SK-N-SH treated with all-trans-retinoic acid at 6 μM for 48 hours (cell line): ENCODE measurements around the gene DTNA.

Experiments used
- ATAC-seq: fragments of 200-7000 bp; cut with Tn5 transposase; 3 replicates; pipeline ENCODE4 v1.9.1; 2020; ENCODE audit warnings: mild to moderate bottlenecking, moderate library complexity
- ARNTL ChIP-seq: fragments of 450-650 bp; formaldehyde crosslinking; IDR thresholded peaks from 2 replicates; pipeline ENCODE4 v1.5.0; 2020; ENCODE audit warnings: low read depth, mild to moderate bottlenecking, moderate library complexity, borderline replicate concordance
- BACH2 ChIP-seq: fragments of 250-450 bp; sonication (Bioruptor Pico); IDR thresholded peaks from 2 replicates; pipeline ENCODE4 v1.9.0; 2021; ENCODE audit warnings: mild to moderate bottlenecking, borderline replicate concordance
- CSDC2 ChIP-seq: fragments of 250-450 bp; sonication (Bioruptor Pico); IDR thresholded peaks from 2 replicates; pipeline ENCODE4 v1.5.0; 2020; ENCODE audit warnings: mild to moderate bottlenecking, moderate library complexity
- ESRRG ChIP-seq: fragments of 250-450 bp; sonication (Bioruptor Pico); IDR thresholded peaks from 2 replicates; pipeline ENCODE4 v1.6.1; 2021; ENCODE audit warnings: mild to moderate bottlenecking
- ISL1 ChIP-seq: fragments of 250-450 bp; sonication (Bioruptor Pico); IDR thresholded peaks from 2 replicates; pipeline ENCODE4 v2.1.2; 2022; ENCODE audit warnings: mild to moderate bottlenecking, moderate library complexity
- OSR1 ChIP-seq: fragments of 250-450 bp; sonication (Bioruptor Pico); IDR thresholded peaks from 2 replicates; pipeline ENCODE4 v1.8.0; 2022; ENCODE audit warnings: moderate library complexity, mild to moderate bottlenecking, inconsistent platforms
- PPARA ChIP-seq: fragments of 250-450 bp; sonication (Bioruptor Pico); IDR thresholded peaks from 2 replicates; pipeline ENCODE4 v1.5.0; 2020; ENCODE audit warnings: mild to moderate bottlenecking, borderline replicate concordance
- RARB ChIP-seq: fragments of 250-450 bp; sonication (Bioruptor Pico); IDR thresholded peaks from 2 replicates; pipeline ENCODE4 v1.8.0; 2021; ENCODE audit warnings: mild to moderate bottlenecking, moderate library complexity
- SNAI2 ChIP-seq: fragments of 250-450 bp; sonication (Bioruptor Pico); IDR thresholded peaks from 2 replicates; pipeline ENCODE4 v1.5.0; 2020; ENCODE audit warnings: mild to moderate bottlenecking, moderate library complexity
- TCF4 ChIP-seq: fragments of 250-450 bp; sonication (Bioruptor Pico); IDR thresholded peaks from 2 replicates; pipeline ENCODE4 v1.8.0; 2021; ENCODE audit warnings: mild to moderate bottlenecking, moderate library complexity, borderline replicate concordance
- TOX ChIP-seq: fragments of 250-450 bp; sonication (Bioruptor Pico); IDR thresholded peaks from 2 replicates; pipeline ENCODE4 v1.8.0; 2021; ENCODE audit warnings: mild to moderate bottlenecking, moderate library complexity, borderline replicate concordance
- ZC3H10 ChIP-seq: fragments of 250-450 bp; sonication (Bioruptor Pico); IDR thresholded peaks from 2 replicates; pipeline ENCODE4 v1.5.1; 2021; ENCODE audit warnings: mild to moderate bottlenecking, moderate library complexity
- ZFP3 ChIP-seq: fragments of 250-450 bp; sonication (Bioruptor Pico); IDR thresholded peaks from 2 replicates; pipeline ENCODE4 v1.5.0; 2020; ENCODE audit warnings: mild to moderate bottlenecking, moderate library complexity
- ZFP30 ChIP-seq: fragments of 450-650 bp; formaldehyde crosslinking; IDR thresholded peaks from 2 replicates; pipeline ENCODE4 v1.5.0; 2022; ENCODE audit warnings: mild to moderate bottlenecking, moderate library complexity
- ZNF565 ChIP-seq: fragments of 450-650 bp; formaldehyde crosslinking; conservative IDR thresholded peaks from 2 replicates; pipeline ENCODE4 v1.5.0; 2020; ENCODE audit warnings: low read depth, mild to moderate bottlenecking, moderate library complexity
- ZNF70 ChIP-seq: fragments of 450-650 bp; formaldehyde crosslinking; IDR thresholded peaks from 2 replicates; pipeline ENCODE4 v1.5.0; 2020; ENCODE audit warnings: mild to moderate bottlenecking, moderate library complexity
- ZNF8 ChIP-seq: fragments of 450-650 bp; formaldehyde crosslinking; IDR thresholded peaks from 2 replicates; pipeline ENCODE4 v1.5.0; 2020; ENCODE audit warnings: mild to moderate bottlenecking, moderate library complexity
- TF ChIP-seq, protein P1 (sequence below): fragments of 250-450 bp; sonication (Bioruptor Pico); IDR thresholded peaks from 2 replicates; pipeline ENCODE4 v1.5.1; 2020; ENCODE audit warnings: low read depth, mild to moderate bottlenecking, moderate library complexity
- TF ChIP-seq, protein P2 (sequence below): fragments of 250-450 bp; sonication (Bioruptor Pico); IDR thresholded peaks from 2 replicates; pipeline ENCODE4 v1.8.0; 2020; ENCODE audit warnings: mild to moderate bottlenecking, moderate library complexity, borderline replicate concordance
- TF ChIP-seq, protein P3 (sequence below): fragments of 250-450 bp; sonication (Bioruptor Pico); IDR thresholded peaks from 2 replicates; pipeline ENCODE4 v1.5.1; 2021; ENCODE audit warnings: mild to moderate bottlenecking, moderate library complexity
- TF ChIP-seq, protein P4 (sequence below): fragments of 250-450 bp; sonication (Bioruptor Pico); IDR thresholded peaks from 2 replicates; pipeline ENCODE4 v1.5.0; 2020; ENCODE audit warnings: mild to moderate bottlenecking, moderate library complexity

The DTNA gene

DNA sequence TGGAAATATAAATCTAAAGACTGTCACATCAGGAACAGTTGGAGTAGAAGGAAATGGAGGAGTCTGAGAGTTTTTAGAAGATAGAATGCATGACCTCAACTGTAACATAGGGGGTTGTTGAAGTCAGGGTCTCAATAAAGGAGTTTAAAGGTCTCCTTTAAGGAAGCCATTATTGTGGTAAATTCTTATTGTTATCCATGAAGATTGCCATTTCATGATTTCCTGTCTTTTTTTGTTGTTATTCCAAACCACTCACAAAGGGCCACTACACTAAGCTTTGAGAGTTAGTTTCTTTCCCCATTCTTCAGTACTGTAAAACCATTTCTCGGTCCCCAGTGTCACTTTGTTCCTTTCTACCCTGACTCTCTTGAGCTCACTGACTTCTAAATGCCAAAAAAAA, 134.0 kb downstream of the DTNA start:
- TF ChIP-seq RARB (CRISPR knock-in tag): no peak
- TF ChIP-seq, protein P1, sequence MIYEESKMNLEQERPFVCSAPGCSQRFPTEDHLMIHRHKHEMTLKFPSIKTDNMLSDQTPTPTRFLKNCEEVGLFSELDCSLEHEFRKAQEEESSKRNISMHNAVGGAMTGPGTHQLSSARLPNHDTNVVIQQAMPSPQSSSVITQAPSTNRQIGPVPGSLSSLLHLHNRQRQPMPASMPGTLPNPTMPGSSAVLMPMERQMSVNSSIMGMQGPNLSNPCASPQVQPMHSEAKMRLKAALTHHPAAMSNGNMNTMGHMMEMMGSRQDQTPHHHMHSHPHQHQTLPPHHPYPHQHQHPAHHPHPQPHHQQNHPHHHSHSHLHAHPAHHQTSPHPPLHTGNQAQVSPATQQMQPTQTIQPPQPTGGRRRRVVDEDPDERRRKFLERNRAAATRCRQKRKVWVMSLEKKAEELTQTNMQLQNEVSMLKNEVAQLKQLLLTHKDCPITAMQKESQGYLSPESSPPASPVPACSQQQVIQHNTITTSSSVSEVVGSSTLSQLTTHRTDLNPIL (CRISPR knock-in tag): no peak
- TF ChIP-seq ZFP30 (CRISPR knock-in tag): no peak
- no peak for TF ChIP-seq CSDC2 (CRISPR knock-in tag)
- TF ChIP-seq ZNF70: no peak
- no peak for TF ChIP-seq SNAI2 (CRISPR knock-in tag)
- TF ChIP-seq TOX (CRISPR knock-in tag): no peak
- TF ChIP-seq ISL1 (CRISPR knock-in tag): no peak
- TF ChIP-seq ZC3H10: no peak
- no peak for TF ChIP-seq ESRRG (CRISPR knock-in tag)
- TF ChIP-seq BACH2 (CRISPR knock-in tag): no peak
- TF ChIP-seq, protein P2, sequence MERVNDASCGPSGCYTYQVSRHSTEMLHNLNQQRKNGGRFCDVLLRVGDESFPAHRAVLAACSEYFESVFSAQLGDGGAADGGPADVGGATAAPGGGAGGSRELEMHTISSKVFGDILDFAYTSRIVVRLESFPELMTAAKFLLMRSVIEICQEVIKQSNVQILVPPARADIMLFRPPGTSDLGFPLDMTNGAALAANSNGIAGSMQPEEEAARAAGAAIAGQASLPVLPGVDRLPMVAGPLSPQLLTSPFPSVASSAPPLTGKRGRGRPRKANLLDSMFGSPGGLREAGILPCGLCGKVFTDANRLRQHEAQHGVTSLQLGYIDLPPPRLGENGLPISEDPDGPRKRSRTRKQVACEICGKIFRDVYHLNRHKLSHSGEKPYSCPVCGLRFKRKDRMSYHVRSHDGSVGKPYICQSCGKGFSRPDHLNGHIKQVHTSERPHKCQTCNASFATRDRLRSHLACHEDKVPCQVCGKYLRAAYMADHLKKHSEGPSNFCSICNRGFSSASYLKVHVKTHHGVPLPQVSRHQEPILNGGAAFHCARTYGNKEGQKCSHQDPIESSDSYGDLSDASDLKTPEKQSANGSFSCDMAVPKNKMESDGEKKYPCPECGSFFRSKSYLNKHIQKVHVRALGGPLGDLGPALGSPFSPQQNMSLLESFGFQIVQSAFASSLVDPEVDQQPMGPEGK (CRISPR knock-in tag): no peak
- no peak for TF ChIP-seq TCF4
- no peak for TF ChIP-seq OSR1 (CRISPR knock-in tag)
- TF ChIP-seq PPARA: no peak
- no peak for TF ChIP-seq ZNF565 (CRISPR knock-in tag)
- TF ChIP-seq, protein P3, sequence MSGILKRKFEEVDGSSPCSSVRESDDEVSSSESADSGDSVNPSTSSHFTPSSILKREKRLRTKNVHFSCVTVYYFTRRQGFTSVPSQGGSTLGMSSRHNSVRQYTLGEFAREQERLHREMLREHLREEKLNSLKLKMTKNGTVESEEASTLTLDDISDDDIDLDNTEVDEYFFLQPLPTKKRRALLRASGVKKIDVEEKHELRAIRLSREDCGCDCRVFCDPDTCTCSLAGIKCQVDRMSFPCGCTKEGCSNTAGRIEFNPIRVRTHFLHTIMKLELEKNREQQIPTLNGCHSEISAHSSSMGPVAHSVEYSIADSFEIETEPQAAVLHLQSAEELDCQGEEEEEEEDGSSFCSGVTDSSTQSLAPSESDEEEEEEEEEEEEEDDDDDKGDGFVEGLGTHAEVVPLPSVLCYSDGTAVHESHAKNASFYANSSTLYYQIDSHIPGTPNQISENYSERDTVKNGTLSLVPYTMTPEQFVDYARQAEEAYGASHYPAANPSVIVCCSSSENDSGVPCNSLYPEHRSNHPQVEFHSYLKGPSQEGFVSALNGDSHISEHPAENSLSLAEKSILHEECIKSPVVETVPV (CRISPR knock-in tag): no peak
- TF ChIP-seq, all 23 proteins: peak for 0
- ATAC-seq: no peak

DNA sequence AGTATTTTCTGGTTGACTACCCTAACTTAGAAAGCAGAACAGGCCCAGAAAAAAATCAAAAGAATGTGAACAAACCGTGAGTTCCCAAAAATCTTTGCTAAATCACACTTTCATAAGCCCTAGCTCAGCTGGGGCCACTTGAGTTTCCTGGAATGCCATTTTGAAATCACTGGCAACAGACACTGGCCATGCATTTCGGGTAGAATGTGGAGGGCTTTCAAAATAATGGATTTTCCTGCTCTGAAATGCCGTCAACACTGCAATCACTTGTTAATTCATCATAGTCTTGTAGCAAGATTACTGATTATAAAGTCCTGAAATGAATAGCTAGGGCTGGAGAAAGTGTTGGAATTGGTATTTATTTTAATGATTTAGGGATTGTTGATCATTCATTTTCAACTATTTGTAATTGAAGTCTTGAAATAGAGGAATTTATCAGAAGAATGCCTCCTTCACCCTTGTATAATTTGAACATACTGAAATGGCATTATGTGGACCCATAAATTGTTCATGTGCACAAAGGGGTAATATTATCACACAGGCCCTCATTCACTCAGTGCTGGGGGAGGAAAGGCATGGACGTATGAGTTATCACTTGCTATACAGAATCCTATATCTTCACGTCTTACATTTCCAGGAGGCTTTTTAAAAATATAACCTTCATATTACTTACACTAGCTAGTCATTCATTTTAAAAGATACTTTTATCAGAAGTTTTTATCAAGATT, 134.8 kb downstream of the DTNA start:
- no peak for ATAC-seq
- TF ChIP-seq OSR1 (CRISPR knock-in tag) (no peak), ZFP30 (CRISPR knock-in tag) (no peak), ZNF70 (no peak)

DNA sequence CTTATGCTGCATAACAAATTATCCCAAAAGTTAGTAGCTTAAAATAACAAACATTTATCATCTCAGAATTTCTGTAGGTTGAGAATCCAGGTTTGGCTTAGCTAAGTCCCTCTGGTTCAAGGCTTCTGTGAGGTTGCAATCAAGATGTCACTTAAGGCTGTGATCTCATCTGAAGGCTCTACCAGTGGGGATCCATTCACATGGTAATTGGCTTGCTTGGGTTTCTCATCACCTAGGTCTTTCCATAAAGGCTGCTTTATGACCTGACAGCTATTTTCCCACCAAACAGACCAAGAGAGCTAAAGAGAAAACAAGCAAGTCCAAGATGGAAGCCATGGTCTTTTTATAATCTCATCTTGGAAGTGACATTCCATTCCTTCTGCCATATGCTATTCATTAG, 137.3 kb downstream of the DTNA start:
- ATAC-seq: no peak

More for the DNA sequence above, 137.3 kb downstream of the DTNA start:
- TF ChIP-seq CSDC2 (CRISPR knock-in tag) (no peak), ARNTL (CRISPR knock-in tag) (no peak), ZNF70 (no peak), ZFP30 (CRISPR knock-in tag) (no peak), TOX (CRISPR knock-in tag) (no peak), RARB (CRISPR knock-in tag) (no peak), OSR1 (CRISPR knock-in tag) (no peak), SNAI2 (CRISPR knock-in tag) (no peak), BACH2 (CRISPR knock-in tag) (no peak), ZNF8 (CRISPR knock-in tag) (no peak), ZC3H10 (no peak), TCF4 (no peak), PPARA (no peak), ZFP3 (CRISPR knock-in tag) (no peak), ESRRG (CRISPR knock-in tag) (no peak), ISL1 (CRISPR knock-in tag) (no peak)
- TF ChIP-seq, protein P4, sequence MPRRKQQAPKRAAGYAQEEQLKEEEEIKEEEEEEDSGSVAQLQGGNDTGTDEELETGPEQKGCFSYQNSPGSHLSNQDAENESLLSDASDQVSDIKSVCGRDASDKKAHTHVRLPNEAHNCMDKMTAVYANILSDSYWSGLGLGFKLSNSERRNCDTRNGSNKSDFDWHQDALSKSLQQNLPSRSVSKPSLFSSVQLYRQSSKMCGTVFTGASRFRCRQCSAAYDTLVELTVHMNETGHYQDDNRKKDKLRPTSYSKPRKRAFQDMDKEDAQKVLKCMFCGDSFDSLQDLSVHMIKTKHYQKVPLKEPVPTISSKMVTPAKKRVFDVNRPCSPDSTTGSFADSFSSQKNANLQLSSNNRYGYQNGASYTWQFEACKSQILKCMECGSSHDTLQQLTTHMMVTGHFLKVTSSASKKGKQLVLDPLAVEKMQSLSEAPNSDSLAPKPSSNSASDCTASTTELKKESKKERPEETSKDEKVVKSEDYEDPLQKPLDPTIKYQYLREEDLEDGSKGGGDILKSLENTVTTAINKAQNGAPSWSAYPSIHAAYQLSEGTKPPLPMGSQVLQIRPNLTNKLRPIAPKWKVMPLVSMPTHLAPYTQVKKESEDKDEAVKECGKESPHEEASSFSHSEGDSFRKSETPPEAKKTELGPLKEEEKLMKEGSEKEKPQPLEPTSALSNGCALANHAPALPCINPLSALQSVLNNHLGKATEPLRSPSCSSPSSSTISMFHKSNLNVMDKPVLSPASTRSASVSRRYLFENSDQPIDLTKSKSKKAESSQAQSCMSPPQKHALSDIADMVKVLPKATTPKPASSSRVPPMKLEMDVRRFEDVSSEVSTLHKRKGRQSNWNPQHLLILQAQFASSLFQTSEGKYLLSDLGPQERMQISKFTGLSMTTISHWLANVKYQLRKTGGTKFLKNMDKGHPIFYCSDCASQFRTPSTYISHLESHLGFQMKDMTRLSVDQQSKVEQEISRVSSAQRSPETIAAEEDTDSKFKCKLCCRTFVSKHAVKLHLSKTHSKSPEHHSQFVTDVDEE: no peak
- TF ChIP-seq, protein P1 (CRISPR knock-in tag): no peak
- TF ChIP-seq, protein P3 (CRISPR knock-in tag): no peak
- TF ChIP-seq, protein P2 (CRISPR knock-in tag): no peak
- TF ChIP-seq, all 23 proteins: peak for 0
